K562 (cell line): ENCODE data around the gene HYOU1. TPM values are rescaled to one million over a fixed set of nuclear protein-coding genes. Genes with fewer than 3 reads are reported as not detected.

ENCODE experiments used
- CTBP1 ChIP-seq: fragments of 450-650 bp; IDR thresholded peaks from 2 replicates; pipeline ENCODE4 v1.6.1; 2016; ENCODE audit warnings: borderline replicate concordance
- E4F1 ChIP-seq: fragments of 250-450 bp; sonication (Bioruptor Pico); IDR thresholded peaks from 2 replicates; pipeline ENCODE4 v1.5.0; 2021; ENCODE audit warnings: mild to moderate bottlenecking, borderline replicate concordance
- ELK1 ChIP-seq: sonication (generic); formaldehyde crosslinking; IDR thresholded peaks from 2 replicates; pipeline ENCODE4 v1.8.1; 2022; ENCODE audit warnings: missing genetic modification reagents
- ETS2 ChIP-seq: IDR thresholded peaks from 2 replicates; pipeline ENCODE4 v1.6.1; 2016; ENCODE audit warnings: borderline replicate concordance, missing genetic modification characterization, mild to moderate bottlenecking, moderate library complexity, missing compliant biosample characterization; ENCODE audit not compliant: poor library complexity, severe bottlenecking
- FOSL1 ChIP-seq: fragments of 200-800 bp; sonication (Bioruptor generic); conservative IDR thresholded peaks from 2 replicates; pipeline ENCODE4 v1.6.1; 2016; ENCODE audit warnings: missing genetic modification characterization, missing compliant biosample characterization
- MCM2 ChIP-seq: fragments of 450-650 bp; IDR thresholded peaks from 2 replicates; pipeline ENCODE4 v1.6.1; 2017; ENCODE audit warnings: low read depth, mild to moderate bottlenecking
- NFE2 ChIP-seq: IDR thresholded peaks from 2 replicates; pipeline ENCODE4 v1.6.1; 2014; ENCODE audit warnings: antibody characterized with exemption, low read depth
- NFXL1 ChIP-seq: fragments of 450-650 bp; formaldehyde crosslinking; IDR thresholded peaks from 2 replicates; pipeline ENCODE4 v1.4.0; 2021; ENCODE audit warnings: mild to moderate bottlenecking
- PREB ChIP-seq: sonication (generic); formaldehyde crosslinking; IDR thresholded peaks from 2 replicates; pipeline ENCODE4 v1.8.1; 2023; ENCODE audit warnings: mild to moderate bottlenecking, missing genetic modification reagents
- PRPF4 ChIP-seq: fragments of 200-400 bp; formaldehyde crosslinking; IDR thresholded peaks from one replicate; pipeline ENCODE4 v1.6.1; 2017; ENCODE audit warnings: low read length, low read depth, mild to moderate bottlenecking; ENCODE audit not compliant: insufficient read depth, poor library complexity, severe bottlenecking
- SMAD1 ChIP-seq: fragments of 150-350 bp; IDR thresholded peaks from 2 replicates; pipeline ENCODE4 v1.6.1; 2014; ENCODE audit warnings: low read length, low read depth; ENCODE audit not compliant: partially characterized antibody
- SMAD4 ChIP-seq: fragments of 250-450 bp; sonication (Bioruptor Pico); conservative IDR thresholded peaks from 2 replicates; pipeline ENCODE4 v1.8.0; 2021; ENCODE audit warnings: inconsistent platforms, mild to moderate bottlenecking, moderate library complexity
- SMARCE1 ChIP-seq: fragments of 450-650 bp; IDR thresholded peaks from 2 replicates; pipeline ENCODE4 v1.7.1; 2016; ENCODE audit warnings: mild to moderate bottlenecking
- ZBTB1 ChIP-seq: sonication (generic); formaldehyde crosslinking; IDR thresholded peaks from 2 replicates; pipeline ENCODE4 v1.8.1; 2023; ENCODE audit warnings: missing genetic modification reagents, low read depth, mild to moderate bottlenecking, borderline replicate concordance
- ZBTB2 ChIP-seq: fragments of 450-650 bp; IDR thresholded peaks from 2 replicates; pipeline ENCODE4 v1.6.1; 2016; ENCODE audit warnings: antibody characterized with exemption
- ZNF165 ChIP-seq: fragments of 250-450 bp; sonication (Bioruptor Pico); IDR thresholded peaks from 2 replicates; pipeline ENCODE4 v1.4.0; 2020; ENCODE audit warnings: borderline replicate concordance
- ZNF280A ChIP-seq: fragments of 450-650 bp; IDR thresholded peaks from 2 replicates; pipeline ENCODE4 v1.6.1; 2018; ENCODE audit warnings: mild to moderate bottlenecking, low read depth; ENCODE audit not compliant: partially characterized antibody
- ZNF311 ChIP-seq: fragments of 250-450 bp; sonication (Bioruptor Pico); IDR thresholded peaks from 2 replicates; pipeline ENCODE4 v1.4.0; 2020; ENCODE audit warnings: mild to moderate bottlenecking, moderate library complexity
- ZNF347 ChIP-seq: fragments of 450-650 bp; formaldehyde crosslinking; IDR thresholded peaks from 2 replicates; pipeline ENCODE4 v1.4.0; 2020; ENCODE audit warnings: low read depth, mild to moderate bottlenecking, moderate library complexity
- ZNF586 ChIP-seq: fragments of 450-650 bp; formaldehyde crosslinking; conservative IDR thresholded peaks from 2 replicates; pipeline ENCODE4 v1.4.0; 2020; ENCODE audit warnings: mild to moderate bottlenecking, moderate library complexity
- polyA plus RNA-seq, 8 experiments: library from polyadenylated mRNA; depleted of rRNA in 4 of 8; stranded (reverse) in 5 of 8; unstranded in 3 of 8; fragments of >200 nt; fragmentation: Nextera tagmentation in 2 of 8; fragmentation: Illumina TruSeq in 1 of 8; extraction: Ambion mirVana in 2 of 8; extraction: Trizol in 1 of 8; gene quantifications; 2 replicates each; pipeline versions ENCODE4 v1.2.1 to v1.2.3, GENCODE V29; 2011 to 2014; ENCODE audit warnings: inconsistent platforms in 1 of 8, missing spikeins in 1 of 8
- total RNA-seq, 7 experiments: library from RNA; depleted of rRNA in 6 of 7; stranded (reverse); fragments of >200 nt in 6 of 7; fragmentation: Illumina TruSeq in 2 of 7; extraction: Trizol in 2 of 7; gene quantifications; 2 replicates each; pipeline versions ENCODE4 v1.2.1 to v1.2.3, GENCODE V29; 2011 to 2021; ENCODE audit warnings: low replicate concordance in 1 of 7

HYOU1 gene
- total and polyA plus RNA-seq, 9 of the 15 experiments (the other 6 are each of a cell fraction or from before 2014, with no cell fraction given) = 19.5 to 197 (median 128) TPM

- TF ChIP-seq SMARCE1 (peak; percentile 71), ZBTB1 (no peak), NFXL1 (CRISPR knock-in tag) (no peak), CTBP1 (peak; percentile 50; the same call in 1 of the 2 replicates), PRPF4 (no peak), NFE2 (peak; percentile 98), ZNF280A (no peak), FOSL1 (tag) (peak; percentile 66), SMAD1 (no peak), ZNF347 (CRISPR knock-in tag) (no peak), ZNF586 (CRISPR knock-in tag) (no peak), ETS2 (tag) (no peak), E4F1 (CRISPR knock-in tag) (no peak), PREB (no peak), MCM2 (no peak), ZNF311 (CRISPR knock-in tag) (no peak), ZBTB2 (no peak), ELK1 (CRISPR knock-in tag) (no peak), ZNF165 (no peak), SMAD4 (CRISPR knock-in tag) (no peak)
These were observed 5.8 kb upstream of the HYOU1 start (continued) for GRCh38 chr11:119062779-119063178.
